HG03175 (cell line): Measurements from ENCODE around the gene DENND5B.
"Not testable (repeated sequence)": the region's sequence is repeated elsewhere in the genome, so short reads cannot be mapped to it uniquely, and the experiment has no call there.

Experiments used
- ATAC-seq: cut with Tn5 transposase; IDR thresholded peaks from one replicate; pipeline ENCODE4 v1.9.1; 2021; ENCODE audit warnings: mild to moderate bottlenecking, moderate library complexity; ENCODE audit not compliant: unreplicated experiment

The DENND5B gene

GRCh38 chr12:31476437-31476836 lies 114.5 kb downstream of the DENND5B start:
- no peak for ATAC-seq

- not testable (repeated sequence) for ATAC-seq
These were observed 115.3 kb downstream of the DENND5B start for GRCh38 chr12:31475610-31476009.

- no peak for ATAC-seq
These were observed 116.2 kb downstream of the DENND5B start for GRCh38 chr12:31474751-31475150.

GRCh38 chr12:31471823-31472222 lies 119.1 kb downstream of the DENND5B start:
- ATAC-seq, result no peak

- no peak for ATAC-seq
These were observed 119.9 kb downstream of the DENND5B start for GRCh38 chr12:31471051-31471450.

GRCh38 chr12:31470459-31470858 lies 120.5 kb downstream of the DENND5B start:
- ATAC-seq, result no peak

- no peak for ATAC-seq
These were observed 124.2 kb downstream of the DENND5B start for GRCh38 chr12:31466768-31467167.

GRCh38 chr12:31465002-31465401 lies 125.9 kb downstream of the DENND5B start:
- ATAC-seq, result no peak

GRCh38 chr12:31460024-31460423 lies 130.9 kb downstream of the DENND5B start:
- ATAC-seq, result no peak

- ATAC-seq, result no peak
These were observed 134.4 kb downstream of the DENND5B start for GRCh38 chr12:31456562-31456961.

- ATAC-seq, result no peak
These were observed 146.2 kb downstream of the DENND5B start for GRCh38 chr12:31444736-31445135.

GRCh38 chr12:31440586-31440985 lies 150.3 kb downstream of the DENND5B start:
- ATAC-seq, result no peak

- ATAC-seq, result no peak
These were observed 150.8 kb downstream of the DENND5B start for GRCh38 chr12:31440134-31440533.

- no peak for ATAC-seq
These were observed 159.2 kb downstream of the DENND5B start for GRCh38 chr12:31431721-31432240.

- no peak for ATAC-seq
These were observed 167.5 kb downstream of the DENND5B start for GRCh38 chr12:31423405-31423804.

- ATAC-seq, result no peak
These were observed 178.6 kb downstream of the DENND5B start for GRCh38 chr12:31412292-31412801.

GRCh38 chr12:31408763-31409162 lies 182.2 kb downstream of the DENND5B start:
- ATAC-seq, result no peak

GRCh38 chr12:31407562-31407961 lies 183.4 kb downstream of the DENND5B start:
- no peak for ATAC-seq

GRCh38 chr12:31406345-31406744 lies 184.6 kb downstream of the DENND5B start:
- ATAC-seq, result peak; percentile 73

GRCh38 chr12:31405021-31405420 lies 185.9 kb downstream of the DENND5B start:
- no peak for ATAC-seq

GRCh38 chr12:31403099-31403607 lies 187.8 kb downstream of the DENND5B start:
- peak; percentile 86 for ATAC-seq

- no peak for ATAC-seq
These were observed 197.9 kb downstream of the DENND5B start for GRCh38 chr12:31393004-31393550.

GRCh38 chr12:31390991-31391390 lies 199.9 kb downstream of the DENND5B start:
- no peak for ATAC-seq
